Mesenchymal stem cell (in vitro differentiated cells and primary cell): Measurements from ENCODE around the gene C9orf153. TPM values are rescaled to one million over a fixed set of nuclear protein-coding genes. Genes with fewer than 3 reads are reported as not detected.
A peak's percentile ranks its signal among the peaks of the same experiment; 100 is the strongest.

Experiments used
- DNase-seq: peaks from one replicate; pipeline ENCODE4 v3.0.0-alpha.2; 2013
- H2AFZ ChIP-seq: one replicate; pipeline ENCODE4 v1.6.1; 2013; ENCODE audit warnings: low read depth, mild to moderate bottlenecking, control low read depth, inconsistent platforms, low read length, moderate library complexity
- H2AK5ac ChIP-seq: 2 replicates; pipeline ENCODE4 v1.6.1; 2013; ENCODE audit warnings: low read length, moderate library complexity, mild to moderate bottlenecking, inconsistent platforms; ENCODE audit not compliant: severe bottlenecking
- H2BK120ac ChIP-seq: one replicate; pipeline ENCODE4 v1.6.1; 2013; ENCODE audit warnings: low read depth, mild to moderate bottlenecking, inconsistent platforms, low read length, moderate library complexity
- H2BK12ac ChIP-seq, 2 experiments: one replicate each; pipeline ENCODE4 v1.6.1; 2013; ENCODE audit warnings: inconsistent platforms in 2 of 2, low read length in 2 of 2, mild to moderate bottlenecking in 2 of 2, moderate library complexity in 2 of 2, control low read depth in 1 of 2
- H2BK15ac ChIP-seq: one replicate; pipeline ENCODE4 v1.6.1; 2013; ENCODE audit warnings: mild to moderate bottlenecking, low read depth, inconsistent platforms; ENCODE audit not compliant: poor library complexity, severe bottlenecking
- H2BK5ac ChIP-seq: 2 replicates; pipeline ENCODE4 v1.6.1; 2013; ENCODE audit warnings: low read depth, mild to moderate bottlenecking, low read length, control low read depth, inconsistent platforms; ENCODE audit not compliant: poor library complexity, severe bottlenecking
- H3K14ac ChIP-seq, 2 experiments: one replicate each; pipeline ENCODE4 v1.6.1; 2013; ENCODE audit warnings: inconsistent platforms in 2 of 2, low read length in 2 of 2, control low read depth in 1 of 2, mild to moderate bottlenecking in 1 of 2, moderate library complexity in 1 of 2
- H3K18ac ChIP-seq, 2 experiments: one replicate each; pipeline ENCODE4 v1.6.1; 2013; ENCODE audit warnings: inconsistent platforms in 2 of 2, low read length in 2 of 2, control low read depth in 1 of 2, low read depth in 1 of 2, mild to moderate bottlenecking in 1 of 2
- H3K23ac ChIP-seq, 2 experiments: one replicate each; pipeline ENCODE4 v1.6.1; 2013; ENCODE audit warnings: inconsistent platforms in 2 of 2, low read length in 2 of 2, mild to moderate bottlenecking in 2 of 2, moderate library complexity in 2 of 2, control low read depth in 1 of 2
- H3K27ac ChIP-seq: 2 replicates; pipeline ENCODE4 v1.5.1; 2013; ENCODE audit warnings: mild to moderate bottlenecking, moderate library complexity, low read length, control low read depth, inconsistent platforms; ENCODE audit not compliant: poor library complexity, severe bottlenecking
- H3K27me3 ChIP-seq, 2 experiments: 2 replicates each; pipeline versions ENCODE4 v1.6.1 to v1.7.0; 2013; ENCODE audit warnings: low read length in 2 of 2, mild to moderate bottlenecking in 2 of 2, moderate library complexity in 2 of 2, control low read depth in 1 of 2, inconsistent platforms in 1 of 2; ENCODE audit not compliant: control insufficient read depth in 1 of 2, insufficient read depth in 1 of 2
- H3K36me3 ChIP-seq, 2 experiments: 2 replicates each; pipeline versions ENCODE4 v1.6.1 to v1.7.0; 2013; ENCODE audit warnings: low read length in 2 of 2, control low read depth in 1 of 2, inconsistent platforms in 1 of 2, low read depth in 1 of 2, mild to moderate bottlenecking in 1 of 2; ENCODE audit not compliant: insufficient read depth in 2 of 2, control insufficient read depth in 1 of 2
- H3K4ac ChIP-seq, 2 experiments: one replicate each; pipeline ENCODE4 v1.6.1; 2013; ENCODE audit warnings: inconsistent platforms in 2 of 2, low read length in 2 of 2, mild to moderate bottlenecking in 2 of 2, moderate library complexity in 2 of 2, control low read depth in 1 of 2, low read depth in 1 of 2
- H3K4me1 ChIP-seq: 2 replicates; pipeline ENCODE4 v1.6.1; 2013; ENCODE audit warnings: low read depth, low read length, control low read depth; ENCODE audit not compliant: control insufficient read depth, insufficient read depth
- H3K4me2 ChIP-seq: 2 replicates; pipeline ENCODE4 v1.6.1; 2013; ENCODE audit warnings: low read length, mild to moderate bottlenecking, inconsistent platforms; ENCODE audit not compliant: poor library complexity, severe bottlenecking
- H3K4me3 ChIP-seq, 2 experiments: 2 replicates each; pipeline versions ENCODE4 v1.5.1 to v1.7.0; 2013; ENCODE audit warnings: low read length in 2 of 2, mild to moderate bottlenecking in 2 of 2, control low read depth in 1 of 2, low read depth in 1 of 2; ENCODE audit not compliant: insufficient read depth in 1 of 2
- H3K79me1 ChIP-seq: replicated peaks from 2 replicates; pipeline ENCODE4 v1.6.1; 2013; ENCODE audit warnings: mild to moderate bottlenecking, control low read depth, low read length, inconsistent platforms; ENCODE audit not compliant: poor library complexity, severe bottlenecking
- H3K9ac ChIP-seq: 2 replicates; pipeline ENCODE4 v1.7.0; 2013; ENCODE audit warnings: mild to moderate bottlenecking, low read length, moderate library complexity
- H3K9me3 ChIP-seq: 2 replicates; pipeline ENCODE4 v1.7.0; 2013; ENCODE audit warnings: mild to moderate bottlenecking, low read length; ENCODE audit not compliant: control insufficient read depth
- H4K8ac ChIP-seq: one replicate; pipeline ENCODE4 v1.6.1; 2013; ENCODE audit warnings: inconsistent platforms, mild to moderate bottlenecking, low read length, moderate library complexity
- H4K91ac ChIP-seq: one replicate; pipeline ENCODE4 v1.6.1; 2013; ENCODE audit warnings: mild to moderate bottlenecking, low read length, inconsistent platforms
- WGBS: methylation state at CpG from one replicate; pipeline ENCODE4 v1.1.7; 2013; ENCODE audit warnings: mixed read lengths; 5-methylcytosine and 5-hydroxymethylcytosine counted together
- polyA plus RNA-seq, 2 experiments: library from polyadenylated mRNA; stranded (reverse); fragments of 200-250 nt; gene quantifications; one replicate each; pipeline ENCODE4 v1.2.3, GENCODE V29; 2013

C9orf153 gene
- 0.28 TPM for polyA plus RNA-seq (2013, experiment 1 of 2)
- polyA plus RNA-seq (2013, experiment 2 of 2): 0.08 TPM

GRCh38 chr9:86259557-86259956 lies at the start of gene C9orf153:
Gene C9orf153 (minus strand): TSS chr9:86259657. CDS start chr9:86229603, 30,054 bp downstream.
- Histone ChIP-seq H2BK12ac (no peak within 1 kb of the TSS), H3K27ac (no peak within 1 kb of the TSS), H2AFZ (no peak within 1 kb of the TSS), H3K36me3 (peaks cover 19 to 24% of the 10 kb centered on the region in 2 experiments), H2BK15ac (no peak within 1 kb of the TSS), H2BK120ac (no peak within 1 kb of the TSS), H4K8ac (peak within 1 kb of the TSS; percentile 67), H3K4me1 (no peaks in the 10 kb centered on the region), H3K9me3 (no peaks in the 10 kb centered on the region), H3K79me1 (peaks cover 3% of the 10 kb centered on the region), H3K18ac (no peak within 1 kb of the TSS), H3K4me2 (no peak within 1 kb of the TSS), H2AK5ac (no peak within 1 kb of the TSS), H3K9ac (no peak within 1 kb of the TSS), H3K4ac (no peak within 1 kb of the TSS), H2BK5ac (no peak within 1 kb of the TSS), H4K91ac (peak within 1 kb of the TSS; percentile 58), H3K14ac (no peak within 1 kb of the TSS), H3K23ac (no peak within 1 kb of the TSS), H3K27me3 (no peaks in the 10 kb centered on the region), H3K4me3 (no peak within 1 kb of the TSS)
- no peak for DNase-seq
- 80% methylated on average over 8 of the region's 8 CpGs for WGBS

- H3K4me1 ChIP-seq: peaks cover 1% of the 10 kb centered on the region
- H3K27me3 ChIP-seq: no peaks in the 10 kb centered on the region
- no peak overlapping the region for H3K23ac ChIP-seq
- no peak overlapping the region for H2BK12ac ChIP-seq
- H2BK5ac ChIP-seq: no peak overlapping the region
- H3K27ac ChIP-seq: no peak overlapping the region
- H4K91ac ChIP-seq: no peak overlapping the region
- no peak overlapping the region for H3K18ac ChIP-seq
- no peak overlapping the region for H2BK120ac ChIP-seq
- DNase-seq: no peak
- no peak overlapping the region for H3K4ac ChIP-seq
- no peak overlapping the region for H3K9ac ChIP-seq
- no peak overlapping the region for H2AFZ ChIP-seq
- no peaks in the 10 kb centered on the region for H3K9me3 ChIP-seq
- no peak overlapping the region for H3K4me3 ChIP-seq
- H3K36me3 ChIP-seq: peaks cover 17 to 85% of the 10 kb centered on the region in 2 experiments
- no peak overlapping the region for H4K8ac ChIP-seq
- peaks cover 5% of the 10 kb centered on the region for H3K79me1 ChIP-seq
- no peak overlapping the region for H3K14ac ChIP-seq
- H2AK5ac ChIP-seq: no peak overlapping the region
- H3K4me2 ChIP-seq: no peak overlapping the region
- no peak overlapping the region for H2BK15ac ChIP-seq
- no CpG with 5 or more reads among the region's 1 CpG for WGBS
Measured at GRCh38 chr9:86308687-86309086, 49.2 kb upstream of the C9orf153 start.

- DNase-seq: no peak
- WGBS: 100% methylated on average over 2 of the region's 3 CpGs
- no peak overlapping the region for H4K8ac ChIP-seq
Measured at GRCh38 chr9:86304236-86304730, 44.8 kb upstream of the C9orf153 start.

GRCh38 chr9:86303316-86303975 lies 44.0 kb upstream of the C9orf153 start:
- no peak overlapping the region for H2AK5ac ChIP-seq
- H3K36me3 ChIP-seq: peaks cover 26 to 100% of the 10 kb centered on the region in 2 experiments
- H3K9ac ChIP-seq: no peak overlapping the region
- no peaks in the 10 kb centered on the region for H3K27me3 ChIP-seq
- H4K8ac ChIP-seq: no peak overlapping the region
- no peak overlapping the region for H3K4me2 ChIP-seq
- H2BK5ac ChIP-seq: no peak overlapping the region
- peaks cover 1% of the 10 kb centered on the region for H3K4me1 ChIP-seq
- H2BK15ac ChIP-seq: no peak overlapping the region
- no peaks in the 10 kb centered on the region for H3K9me3 ChIP-seq
- H2BK120ac ChIP-seq: no peak overlapping the region
- peak; percentile 19 for DNase-seq
- H3K27ac ChIP-seq: no peak overlapping the region
- H2BK12ac ChIP-seq: no peak overlapping the region
- no peak overlapping the region for H4K91ac ChIP-seq
- H3K4me3 ChIP-seq: no peak overlapping the region
- no peak overlapping the region for H2AFZ ChIP-seq
- 77% methylated on average over 4 of the region's 4 CpGs for WGBS
- H3K14ac ChIP-seq: no peak overlapping the region
- H3K23ac ChIP-seq: no peak overlapping the region
- H3K18ac ChIP-seq: no peak overlapping the region
- H3K79me1 ChIP-seq: peaks cover 8% of the 10 kb centered on the region
- no peak overlapping the region for H3K4ac ChIP-seq

More at GRCh38 chr9:86304236-86304730, 44.8 kb upstream of the C9orf153 start:
- no peak overlapping the region for H2BK12ac ChIP-seq
- no peak overlapping the region for H2AK5ac ChIP-seq
- no peak overlapping the region for H2BK15ac ChIP-seq
- peaks cover 1% of the 10 kb centered on the region for H3K4me1 ChIP-seq
- no peaks in the 10 kb centered on the region for H3K9me3 ChIP-seq
- H2AFZ ChIP-seq: no peak overlapping the region
- H3K23ac ChIP-seq: no peak overlapping the region
- no peak overlapping the region for H3K14ac ChIP-seq
- H2BK120ac ChIP-seq: no peak overlapping the region
- no peak overlapping the region for H3K27ac ChIP-seq
- no peak overlapping the region for H3K4me3 ChIP-seq
- no peaks in the 10 kb centered on the region for H3K27me3 ChIP-seq
- no peak overlapping the region for H3K9ac ChIP-seq
- no peak overlapping the region for H2BK5ac ChIP-seq
- H3K4ac ChIP-seq: no peak overlapping the region
- no peak overlapping the region for H3K18ac ChIP-seq
- H3K4me2 ChIP-seq: no peak overlapping the region
- no peak overlapping the region for H4K91ac ChIP-seq
- H3K36me3 ChIP-seq: peaks cover 22 to 100% of the 10 kb centered on the region in 2 experiments
- H3K79me1 ChIP-seq: peaks cover 6% of the 10 kb centered on the region
